ENCODE results near the gene EIF4G1.
A peak's percentile ranks its signal among the peaks of the same experiment; 100 is the strongest.
"Not testable (repeated sequence)": the region's sequence is repeated elsewhere in the genome, so short reads cannot be mapped to it uniquely, and the experiment has no call there.

EIF4G1 gene

GRCh38 chr3:184336547-184337398, 22.4 kb downstream of the EIF4G1 start:
- Histone ChIP-seq H3K4me3 (ENCODE audit: control insufficient read depth in 1 of 7, extremely low read depth in 1 of 7, insufficient read depth in 4 of 7, low read depth in 2 of 7, low read length in 6 of 7) (peak overlapping the region; percentile 43 to 88 (median 73)), H3K27me3 (replicated peaks in 2 of 5; ENCODE audit: control insufficient read depth in 4 of 5, insufficient read depth in 5 of 5, low read length in 4 of 5) (no peaks in the 10 kb centered on the region), H3K9me3 (ENCODE audit: control extremely low read depth in 1 of 5, control insufficient read depth in 4 of 5, insufficient read depth in 2 of 5, low read depth in 1 of 5, low read length in 4 of 5) (no peaks in the 10 kb centered on the region), H3K27ac (ENCODE audit: insufficient read depth in 1 of 2, low read depth in 1 of 2, low read length in 2 of 2, poor library complexity in 1 of 2, severe bottlenecking in 2 of 2) (peak overlapping the region in 1 of 2 experiments; percentile 84), H3K4me1 (ENCODE audit: control extremely low read depth in 1 of 4, control insufficient read depth in 4 of 4, insufficient read depth in 4 of 4, low read length in 3 of 4) (peaks cover 1 to 32% (median 22%) of the 10 kb centered on the region in 4 experiments), H3K36me3 (ENCODE audit: control insufficient read depth in 4 of 4, insufficient read depth in 4 of 4, low read length in 3 of 4) (peaks cover 2 to 41% (median 29%) of the 10 kb centered on the region in 4 experiments)
- CTCF ChIA-PET, result interaction anchor here (0.8 to 4.3 kb wide), 10 partner anchors 10 to 101 kb away, joined by 3 to 29 read pairs (median 4); no protein-coding TSS in a partner anchor
- WGBS (ENCODE audit: insufficient coverage), result 22% methylated on average over 15 of the region's 17 CpGs
- POLR2A ChIA-PET, result no interaction called here
- peak in 1 of 3 donors; percentile 46 for DNase-seq

GRCh38 chr3:184337399-184337714, 23.0 kb downstream of the EIF4G1 start, which contains the start of gene FAM131A:
TSS of gene FAM131A (plus strand) at chr3:184337600. CDS start at chr3:184337631, 31 bp downstream.
- no peak for DNase-seq
- POLR2A ChIA-PET, result interaction anchor here (0.6 kb wide), 1 partner anchor 242 kb away, joined by 3 read pairs; no protein-coding TSS in a partner anchor
- 93% methylated on average over 6 of the region's 6 CpGs for WGBS (ENCODE audit: insufficient coverage)

GRCh38 chr3:184337981-184338380, 23.6 kb downstream of the EIF4G1 start:
- H3K36me3 ChIP-seq (ENCODE audit: control insufficient read depth in 4 of 4, insufficient read depth in 4 of 4, low read length in 3 of 4), result peaks cover 0 to 32% (median 23%) of the 10 kb centered on the region in 4 experiments
- no peak overlapping the region for H3K27ac ChIP-seq (ENCODE audit: insufficient read depth in 1 of 2, low read depth in 1 of 2, low read length in 2 of 2, poor library complexity in 1 of 2, severe bottlenecking in 2 of 2)
- DNase-seq, result no peak
- peaks cover 1 to 32% (median 22%) of the 10 kb centered on the region in 4 experiments for H3K4me1 ChIP-seq (ENCODE audit: control extremely low read depth in 1 of 4, control insufficient read depth in 4 of 4, insufficient read depth in 4 of 4, low read length in 3 of 4)
- no peak overlapping the region for H3K4me3 ChIP-seq (ENCODE audit: control insufficient read depth in 1 of 7, extremely low read depth in 1 of 7, insufficient read depth in 4 of 7, low read depth in 2 of 7, low read length in 6 of 7)
- ChIA-PET CTCF (interaction anchor here (1.0 to 4.3 kb wide), 11 partner anchors 11 to 99 kb away, joined by 3 to 29 read pairs (median 3); no protein-coding TSS in a partner anchor), POLR2A (interaction anchor here (0.6 kb wide), 1 partner anchor 243 kb away, joined by 3 read pairs; no protein-coding TSS in a partner anchor)
- 100% methylated on average over 5 of the region's 7 CpGs for WGBS (ENCODE audit: insufficient coverage)
- H3K9me3 ChIP-seq (ENCODE audit: control extremely low read depth in 1 of 5, control insufficient read depth in 4 of 5, insufficient read depth in 2 of 5, low read depth in 1 of 5, low read length in 4 of 5), result no peaks in the 10 kb centered on the region
- no peaks in the 10 kb centered on the region for H3K27me3 ChIP-seq (replicated peaks in 2 of 5; ENCODE audit: control insufficient read depth in 4 of 5, insufficient read depth in 5 of 5, low read length in 4 of 5)

More at GRCh38 chr3:184337399-184337714, 23.0 kb downstream of the EIF4G1 start, which contains the start of gene FAM131A:
- Histone ChIP-seq H3K4me1 (ENCODE audit: control extremely low read depth in 1 of 4, control insufficient read depth in 4 of 4, insufficient read depth in 4 of 4, low read length in 3 of 4) (peaks cover 1 to 32% (median 22%) of the 10 kb centered on the region in 4 experiments), H3K36me3 (ENCODE audit: control insufficient read depth in 4 of 4, insufficient read depth in 4 of 4, low read length in 3 of 4) (peaks cover 0 to 39% (median 24%) of the 10 kb centered on the region in 4 experiments), H3K27me3 (replicated peaks in 2 of 5; ENCODE audit: control insufficient read depth in 4 of 5, insufficient read depth in 5 of 5, low read length in 4 of 5) (no peaks in the 10 kb centered on the region), H3K9me3 (ENCODE audit: control extremely low read depth in 1 of 5, control insufficient read depth in 4 of 5, insufficient read depth in 2 of 5, low read depth in 1 of 5, low read length in 4 of 5) (no peaks in the 10 kb centered on the region), H3K27ac (ENCODE audit: insufficient read depth in 1 of 2, low read depth in 1 of 2, low read length in 2 of 2, poor library complexity in 1 of 2, severe bottlenecking in 2 of 2) (peak within 1 kb of the TSS in 1 of 2 experiments; percentile 84), H3K4me3 (ENCODE audit: control insufficient read depth in 1 of 7, extremely low read depth in 1 of 7, insufficient read depth in 4 of 7, low read depth in 2 of 7, low read length in 6 of 7) (peak within 1 kb of the TSS; percentile 43 to 88 (median 73))
- CTCF ChIA-PET, result interaction anchor here (0.8 to 4.3 kb wide), 10 partner anchors 11 to 100 kb away, joined by 3 to 29 read pairs (median 4); no protein-coding TSS in a partner anchor

DNA sequence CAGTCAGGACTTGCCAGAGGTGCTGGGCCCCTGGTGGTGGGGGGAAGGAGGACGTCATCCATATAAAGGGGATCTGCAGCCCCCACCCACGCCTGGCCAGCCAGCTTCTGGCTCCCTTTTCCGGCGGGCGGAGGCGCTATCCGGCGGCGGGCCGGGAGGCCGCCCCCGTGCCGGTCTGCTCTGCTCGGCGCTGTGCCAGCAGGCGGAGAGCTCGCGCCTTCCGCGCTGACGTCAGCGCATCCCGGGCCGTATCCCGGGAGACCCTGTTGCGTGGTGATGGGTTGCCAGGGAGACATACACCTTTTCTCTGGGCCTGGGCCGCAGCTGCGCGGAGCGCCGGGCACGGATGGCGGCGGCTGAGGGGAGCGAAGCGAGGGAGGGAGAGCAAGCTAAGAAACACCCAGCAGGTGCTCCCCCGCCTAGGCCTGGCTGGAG, 24.1 kb downstream of the EIF4G1 start:
- no peaks in the 10 kb centered on the region for H3K9me3 ChIP-seq (ENCODE audit: control extremely low read depth in 1 of 5, control insufficient read depth in 4 of 5, insufficient read depth in 2 of 5, low read depth in 1 of 5, low read length in 4 of 5)
- H3K27me3 ChIP-seq (replicated peaks in 2 of 5; ENCODE audit: control insufficient read depth in 4 of 5, insufficient read depth in 5 of 5, low read length in 4 of 5), result no peaks in the 10 kb centered on the region
- peaks cover 1 to 32% (median 22%) of the 10 kb centered on the region in 4 experiments for H3K4me1 ChIP-seq (ENCODE audit: control extremely low read depth in 1 of 4, control insufficient read depth in 4 of 4, insufficient read depth in 4 of 4, low read length in 3 of 4)
- H3K36me3 ChIP-seq (ENCODE audit: control insufficient read depth in 4 of 4, insufficient read depth in 4 of 4, low read length in 3 of 4), result peaks cover 0 to 27% (median 19%) of the 10 kb centered on the region in 4 experiments
- POLR2A ChIA-PET, result no interaction called here
- CTCF ChIA-PET, result interaction anchor here (1.0 to 4.3 kb wide), 5 partner anchors 10 to 41 kb away, joined by 3 to 29 read pairs (median 3); no protein-coding TSS in a partner anchor
- 51% methylated on average over 35 of the region's 37 CpGs for WGBS (ENCODE audit: insufficient coverage)
- no peak overlapping the region for H3K27ac ChIP-seq (ENCODE audit: insufficient read depth in 1 of 2, low read depth in 1 of 2, low read length in 2 of 2, poor library complexity in 1 of 2, severe bottlenecking in 2 of 2)
- DNase-seq, result peak in 2 of 3 donors; percentile 45 to 57
- H3K4me3 ChIP-seq (ENCODE audit: control insufficient read depth in 1 of 7, extremely low read depth in 1 of 7, insufficient read depth in 4 of 7, low read depth in 2 of 7, low read length in 6 of 7), result no peak overlapping the region

GRCh38 chr3:184339001-184339400, 24.6 kb downstream of the EIF4G1 start:
- no peaks in the 10 kb centered on the region for H3K9me3 ChIP-seq (ENCODE audit: control extremely low read depth in 1 of 5, control insufficient read depth in 4 of 5, insufficient read depth in 2 of 5, low read depth in 1 of 5, low read length in 4 of 5)
- peaks cover 1 to 32% (median 22%) of the 10 kb centered on the region in 4 experiments for H3K4me1 ChIP-seq (ENCODE audit: control extremely low read depth in 1 of 4, control insufficient read depth in 4 of 4, insufficient read depth in 4 of 4, low read length in 3 of 4)
- no peak overlapping the region for H3K4me3 ChIP-seq (ENCODE audit: control insufficient read depth in 1 of 7, extremely low read depth in 1 of 7, insufficient read depth in 4 of 7, low read depth in 2 of 7, low read length in 6 of 7)
- WGBS (ENCODE audit: insufficient coverage), result 88% methylated on average over 8 of the region's 8 CpGs
- no peaks in the 10 kb centered on the region for H3K27me3 ChIP-seq (replicated peaks in 2 of 5; ENCODE audit: control insufficient read depth in 4 of 5, insufficient read depth in 5 of 5, low read length in 4 of 5)
- H3K36me3 ChIP-seq (ENCODE audit: control insufficient read depth in 4 of 4, insufficient read depth in 4 of 4, low read length in 3 of 4), result peaks cover 0 to 22% (median 14%) of the 10 kb centered on the region in 4 experiments
- no peak for DNase-seq
- no peak overlapping the region for H3K27ac ChIP-seq (ENCODE audit: insufficient read depth in 1 of 2, low read depth in 1 of 2, low read length in 2 of 2, poor library complexity in 1 of 2, severe bottlenecking in 2 of 2)
- CTCF ChIA-PET, result interaction anchor here (0.9 to 4.3 kb wide), 5 partner anchors 12 to 41 kb away, joined by 3 to 29 read pairs (median 3); no protein-coding TSS in a partner anchor
- POLR2A ChIA-PET, result no interaction called here

DNA sequence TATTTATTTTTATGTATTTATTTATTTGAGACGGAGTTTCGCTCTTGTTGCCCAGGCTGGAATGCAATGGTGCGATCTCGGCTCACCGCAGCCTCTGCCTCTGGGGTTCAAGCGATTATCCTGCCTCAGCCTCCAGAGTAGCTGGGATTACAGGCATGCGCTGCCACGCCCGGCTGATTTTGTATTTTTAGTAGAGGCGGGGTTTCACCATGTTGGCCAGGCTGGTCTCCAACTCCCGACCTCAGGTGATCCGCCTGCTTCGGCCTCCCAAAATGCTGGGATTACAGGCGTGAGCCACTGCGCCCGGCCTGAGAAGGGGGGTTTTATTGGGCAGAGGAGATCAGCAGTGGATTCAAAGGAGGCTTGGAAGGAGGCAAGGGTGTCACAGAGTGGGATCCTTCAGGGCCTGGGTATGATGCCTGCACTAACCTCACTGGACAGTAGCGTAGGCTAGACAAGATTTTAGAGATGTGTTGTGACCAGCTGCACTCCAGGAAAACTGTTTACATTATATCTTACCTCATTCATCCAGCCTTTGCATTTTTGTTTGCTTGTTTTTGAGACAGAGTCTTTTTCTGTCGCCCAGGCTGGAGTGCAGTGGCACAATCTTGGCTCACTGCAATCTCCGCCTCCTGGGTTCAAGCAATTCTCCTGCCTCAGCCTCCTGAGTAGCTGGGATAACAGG, 25.2 kb downstream of the EIF4G1 start:
- H3K27me3 ChIP-seq (replicated peaks in 2 of 5; ENCODE audit: control insufficient read depth in 4 of 5, insufficient read depth in 5 of 5, low read length in 4 of 5); POLR2A ChIA-PET; DNase-seq; H3K9me3 ChIP-seq (ENCODE audit: control extremely low read depth in 1 of 5, control insufficient read depth in 4 of 5, insufficient read depth in 2 of 5, low read depth in 1 of 5, low read length in 4 of 5); H3K4me3 ChIP-seq (ENCODE audit: control insufficient read depth in 1 of 7, extremely low read depth in 1 of 7, insufficient read depth in 4 of 7, low read depth in 2 of 7, low read length in 6 of 7); H3K27ac ChIP-seq (ENCODE audit: insufficient read depth in 1 of 2, low read depth in 1 of 2, low read length in 2 of 2, poor library complexity in 1 of 2, severe bottlenecking in 2 of 2): not testable (repeated sequence)
- WGBS (ENCODE audit: insufficient coverage), result 98% methylated on average over 18 of the region's 19 CpGs
- CTCF ChIA-PET, result interaction anchor here (0.9 to 4.3 kb wide), 4 partner anchors 12 to 34 kb away, joined by 3 to 29 read pairs (median 6); no protein-coding TSS in a partner anchor
- Histone ChIP-seq H3K4me1 (ENCODE audit: control extremely low read depth in 1 of 4, control insufficient read depth in 4 of 4, insufficient read depth in 4 of 4, low read length in 3 of 4) (peaks cover 1 to 30% (median 22%) of the 10 kb centered on the region in 4 experiments), H3K36me3 (ENCODE audit: control insufficient read depth in 4 of 4, insufficient read depth in 4 of 4, low read length in 3 of 4) (peaks cover 0 to 18% (median 12%) of the 10 kb centered on the region in 4 experiments)
